GM20431 (cell line): Measurements from ENCODE around the gene PLEKHO1.
"Not testable (repeated sequence)": the region's sequence is repeated elsewhere in the genome, so short reads cannot be mapped to it uniquely, and the experiment has no call there.

Source experiments
- in situ Hi-C: fragments of 300-500 bp; cut with MseI, MboI; formaldehyde crosslinking; loops from one replicate; pipeline ENCODE4 v1.15.0; 2020; ENCODE audit warnings: low sequenced_read_pairs; ENCODE audit not compliant: unreplicated experiment

The PLEKHO1 gene

DNA sequence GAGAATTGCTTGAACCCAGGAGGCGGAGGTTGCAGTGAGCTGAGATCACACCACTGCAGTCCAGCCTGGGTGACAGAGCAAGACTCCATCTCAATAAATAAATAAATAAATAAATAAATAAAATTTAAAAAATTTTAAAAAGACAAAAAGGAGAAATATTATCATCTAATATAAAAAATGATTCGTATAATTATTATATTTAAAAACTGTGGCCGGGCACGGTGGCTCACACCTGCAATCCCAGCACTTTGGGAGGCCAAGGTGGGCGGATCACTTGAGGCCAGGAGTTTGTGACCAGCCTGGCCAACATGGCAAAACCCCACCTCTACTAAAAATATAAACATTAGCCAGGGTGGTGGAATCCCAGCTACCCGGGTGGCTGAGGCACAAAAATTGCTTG, 58.7 kb downstream of the PLEKHO1 start:
- in situ Hi-C loops: not testable (repeated sequence)
